Brain microvascular endothelial cell (primary cell): Measurements from ENCODE around the gene SLC38A7.
"Not testable (repeated sequence)": the region's sequence is repeated elsewhere in the genome, so short reads cannot be mapped to it uniquely, and the experiment has no call there.

Source experiments
- DNase-seq: peaks from one replicate; pipeline ENCODE4 v3.0.0-alpha.2; 2020
- H3K27ac ChIP-seq: fragments of 250-450 bp; sonication (Bioruptor Pico); 2 replicates; pipeline ENCODE4 v1.5.1; 2020; ENCODE audit warnings: mild to moderate bottlenecking, moderate library complexity
- H3K27me3 ChIP-seq: fragments of 250-450 bp; sonication (Bioruptor Pico); replicated peaks from 2 replicates; pipeline ENCODE4 v1.5.1; 2020; ENCODE audit warnings: mild to moderate bottlenecking
- H3K36me3 ChIP-seq: fragments of 250-450 bp; sonication (Bioruptor Pico); replicated peaks from 2 replicates; pipeline ENCODE4 v1.5.1; 2020; ENCODE audit warnings: mild to moderate bottlenecking
- H3K4me3 ChIP-seq: 2 replicates; pipeline ENCODE4 v1.5.1; 2011; ENCODE audit warnings: low read depth, mild to moderate bottlenecking, control low read depth, low read length, moderate library complexity
- CTCF ChIP-seq: IDR thresholded peaks from 2 replicates; pipeline ENCODE4 v1.5.1; 2011; ENCODE audit warnings: low read depth, mild to moderate bottlenecking, moderate library complexity, low read length, control low read depth, inconsistent platforms; ENCODE audit errors: missing control alignments
- in situ Hi-C: cut with HindIII; loops from 2 replicates; pipeline ENCODE4 v1.10.0; 2017; ENCODE audit warnings: low sequenced_read_pairs, low pct_ligation_motif_present

The SLC38A7 gene

GRCh38 chr16:58644108-58644507 is 40.5 kb downstream of the SLC38A7 start:
- DNase-seq: no peak
- no peak for TF ChIP-seq CTCF
- in situ Hi-C loops: no loop called here
- H3K27ac ChIP-seq: no peak overlapping the region
- H3K27me3 ChIP-seq: no peaks in the 10 kb centered on the region
- H3K36me3 ChIP-seq: no peaks in the 10 kb centered on the region
- no peak overlapping the region for H3K4me3 ChIP-seq

- in situ Hi-C loops: no loop called here
- TF ChIP-seq CTCF: no peak
- H3K36me3 ChIP-seq: no peaks in the 10 kb centered on the region
- no peak for DNase-seq
- no peaks in the 10 kb centered on the region for H3K27me3 ChIP-seq
- H3K27ac ChIP-seq: no peak overlapping the region
- no peak overlapping the region for H3K4me3 ChIP-seq
Measured at GRCh38 chr16:58640949-58641348, 43.6 kb downstream of the SLC38A7 start.

- Histone ChIP-seq H3K27me3 (no peaks in the 10 kb centered on the region), H3K4me3 (no peak overlapping the region), H3K27ac (no peak overlapping the region), H3K36me3 (no peaks in the 10 kb centered on the region)
- in situ Hi-C loops: no loop called here
- TF ChIP-seq CTCF: no peak
- DNase-seq: no peak
Measured at GRCh38 chr16:58639836-58640235, 44.7 kb downstream of the SLC38A7 start.

- no peak for TF ChIP-seq CTCF
- H3K36me3 ChIP-seq: no peaks in the 10 kb centered on the region
- H3K27ac ChIP-seq: no peak overlapping the region
- no peak for DNase-seq
- no peak overlapping the region for H3K4me3 ChIP-seq
- no peaks in the 10 kb centered on the region for H3K27me3 ChIP-seq
- in situ Hi-C loops: no loop called here
Measured at GRCh38 chr16:58639230-58639629, 45.3 kb downstream of the SLC38A7 start.

- peak; percentile 70 for TF ChIP-seq CTCF
- in situ Hi-C loops: no loop called here
- H3K27me3 ChIP-seq: no peaks in the 10 kb centered on the region
- H3K27ac ChIP-seq: no peak overlapping the region
- no peak overlapping the region for H3K4me3 ChIP-seq
- no peaks in the 10 kb centered on the region for H3K36me3 ChIP-seq
- peak; percentile 66 for DNase-seq
Measured at GRCh38 chr16:58638148-58639036, 46.2 kb downstream of the SLC38A7 start.

- H3K27me3 ChIP-seq, H3K27ac ChIP-seq, H3K4me3 ChIP-seq, in situ Hi-C loops, DNase-seq, H3K36me3 ChIP-seq: not testable (repeated sequence)
Measured at GRCh38 chr16:58637021-58637420, 47.5 kb downstream of the SLC38A7 start.
